ENCODE measurements around the gene AGPAT3.

Gene AGPAT3

DNA sequence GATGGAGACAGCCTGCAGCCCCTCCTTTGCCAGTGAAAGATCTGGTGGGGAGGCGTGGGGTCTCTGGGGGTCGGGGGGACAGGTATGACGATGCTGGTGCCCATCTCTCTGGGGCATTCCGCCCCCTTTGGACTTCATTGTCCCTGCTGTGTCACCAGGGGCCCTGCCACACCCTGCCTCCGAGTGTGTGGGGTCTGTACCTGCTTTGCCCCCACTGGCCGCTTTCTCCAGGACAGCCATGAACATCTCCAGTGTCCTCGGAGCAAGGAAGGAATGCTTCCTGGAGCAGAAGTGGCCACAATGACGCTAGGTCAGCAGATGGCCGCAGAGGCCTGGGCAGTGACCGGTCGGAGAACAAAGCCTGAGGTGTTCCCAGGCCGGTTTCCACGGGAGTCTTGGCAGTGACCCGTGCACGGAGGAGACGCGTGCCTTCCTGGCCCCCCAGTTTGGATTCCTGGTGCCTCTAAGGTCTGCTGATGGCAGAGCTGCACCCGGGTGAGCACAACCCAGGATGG is 128.5 kb downstream of the AGPAT3 start:
- no peak for DNase-seq (ENCODE audit: low read depth, low spot score)

DNA sequence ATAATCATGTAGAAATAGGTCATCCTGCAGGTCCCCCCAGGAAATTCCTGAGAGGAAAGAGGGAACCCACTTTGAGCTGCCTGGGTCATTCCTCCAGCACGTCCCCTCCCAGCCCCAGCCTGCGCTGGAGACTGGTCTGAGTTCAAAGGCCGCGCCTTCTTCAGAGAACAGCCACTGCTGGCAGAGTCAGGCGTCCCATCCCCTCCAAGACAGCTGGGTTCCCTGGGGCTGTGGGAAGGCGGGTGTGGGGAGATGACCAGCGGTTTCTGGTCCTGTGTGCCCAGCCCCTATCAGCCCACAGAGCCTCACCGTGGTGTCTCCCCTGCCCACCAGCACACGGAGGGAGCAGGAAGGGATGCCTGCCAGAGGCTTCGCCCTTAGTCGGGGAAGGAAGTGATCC is 129.1 kb downstream of the AGPAT3 start:
- DNase-seq (ENCODE audit: low read depth, low spot score): no peak

DNA sequence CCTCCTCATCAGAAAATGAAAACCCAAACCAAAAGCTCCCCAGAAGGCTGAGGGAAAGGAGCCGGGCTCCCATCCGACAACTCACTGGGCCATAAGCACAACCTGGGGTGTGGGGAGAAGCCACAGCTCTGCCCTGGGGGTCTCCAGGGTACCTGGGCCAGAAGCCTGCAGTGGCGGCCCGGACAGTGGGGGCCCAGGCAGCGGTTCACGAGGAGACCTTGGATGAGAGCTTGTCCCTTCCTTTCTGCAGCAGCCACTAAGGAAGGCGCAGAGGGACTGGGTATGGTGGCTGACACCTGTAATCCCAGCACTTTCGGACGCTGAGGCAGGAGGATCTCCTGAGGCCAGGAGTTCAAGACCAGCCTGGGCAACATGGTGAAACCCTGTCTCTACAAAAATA is 129.6 kb downstream of the AGPAT3 start:
- no peak for DNase-seq (ENCODE audit: low read depth, low spot score)

- DNase-seq (ENCODE audit: low read depth, low spot score): no peak
Observed at GRCh38 chr21:43995521-43996105, 130.6 kb downstream of the AGPAT3 start.

DNA sequence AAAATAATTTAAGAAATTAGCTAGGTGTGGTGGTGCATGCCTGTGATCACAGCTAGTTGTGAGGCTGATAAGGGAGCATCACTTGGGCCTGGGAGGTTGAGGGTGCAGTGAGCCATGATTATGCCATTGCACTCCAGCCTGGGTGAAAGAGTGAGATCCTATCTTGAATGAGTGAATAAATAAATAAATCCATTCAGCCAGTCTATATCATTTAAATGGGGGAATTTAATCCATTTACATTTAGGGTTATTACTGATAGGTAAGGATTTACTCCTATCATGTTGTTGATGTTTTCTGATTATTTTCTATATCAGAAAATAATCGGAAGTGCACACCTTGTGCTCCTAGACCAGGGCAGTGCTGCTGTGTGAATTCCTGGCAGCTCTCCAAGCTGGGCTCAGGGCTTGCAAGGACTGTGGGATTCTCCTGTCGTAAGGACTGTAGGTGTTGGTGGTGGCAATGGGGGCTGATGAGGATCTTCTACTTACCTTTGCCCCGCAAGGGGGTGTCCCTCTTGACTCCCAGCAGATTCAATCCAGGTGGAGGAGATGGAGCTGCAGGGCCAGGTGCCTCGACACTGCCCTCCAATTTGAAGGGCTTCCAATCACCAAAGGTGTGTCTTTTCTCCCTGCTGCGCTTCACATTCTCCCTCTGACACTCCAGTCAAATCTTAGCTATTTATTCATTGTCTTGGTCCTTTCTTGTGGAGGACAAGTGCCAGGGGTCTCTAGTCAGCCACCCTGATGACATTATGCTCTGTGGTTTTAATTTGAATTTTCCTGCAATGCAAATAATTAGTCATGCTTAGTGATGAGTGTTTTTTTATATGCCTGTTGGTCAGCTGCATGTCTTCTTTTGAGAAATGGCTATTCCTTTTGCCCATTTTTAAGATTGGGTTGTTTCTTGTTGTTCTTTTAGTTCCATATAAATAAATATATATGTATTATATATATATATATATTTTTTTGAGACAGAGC is 133.0 kb downstream of the AGPAT3 start:
- DNase-seq (ENCODE audit: low read depth, low spot score): no peak

GRCh38 chr21:44000360-44000759 is 135.3 kb downstream of the AGPAT3 start:
- no peak for DNase-seq (ENCODE audit: low read depth, low spot score)

DNA sequence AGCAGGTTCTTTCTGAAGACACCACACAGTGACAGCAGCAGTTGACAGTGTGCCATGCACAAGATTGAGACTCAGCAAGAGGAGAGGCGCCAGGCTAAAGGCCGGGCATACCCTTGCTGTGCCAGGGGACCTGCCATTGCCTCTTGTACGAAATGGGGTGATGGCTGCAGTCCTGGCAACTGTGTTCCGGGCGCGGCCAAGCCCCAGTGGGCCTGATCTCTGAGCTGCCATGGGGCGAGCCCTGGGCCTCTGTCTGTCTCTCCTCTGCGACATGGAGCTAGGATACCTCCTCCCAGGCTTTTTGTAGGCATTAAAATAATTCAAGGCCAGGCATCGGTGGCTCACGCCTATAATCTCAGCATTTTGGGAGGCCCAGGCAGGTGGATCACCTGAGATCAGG is 137.5 kb downstream of the AGPAT3 start:
- DNase-seq (ENCODE audit: low read depth, low spot score): no peak

DNA sequence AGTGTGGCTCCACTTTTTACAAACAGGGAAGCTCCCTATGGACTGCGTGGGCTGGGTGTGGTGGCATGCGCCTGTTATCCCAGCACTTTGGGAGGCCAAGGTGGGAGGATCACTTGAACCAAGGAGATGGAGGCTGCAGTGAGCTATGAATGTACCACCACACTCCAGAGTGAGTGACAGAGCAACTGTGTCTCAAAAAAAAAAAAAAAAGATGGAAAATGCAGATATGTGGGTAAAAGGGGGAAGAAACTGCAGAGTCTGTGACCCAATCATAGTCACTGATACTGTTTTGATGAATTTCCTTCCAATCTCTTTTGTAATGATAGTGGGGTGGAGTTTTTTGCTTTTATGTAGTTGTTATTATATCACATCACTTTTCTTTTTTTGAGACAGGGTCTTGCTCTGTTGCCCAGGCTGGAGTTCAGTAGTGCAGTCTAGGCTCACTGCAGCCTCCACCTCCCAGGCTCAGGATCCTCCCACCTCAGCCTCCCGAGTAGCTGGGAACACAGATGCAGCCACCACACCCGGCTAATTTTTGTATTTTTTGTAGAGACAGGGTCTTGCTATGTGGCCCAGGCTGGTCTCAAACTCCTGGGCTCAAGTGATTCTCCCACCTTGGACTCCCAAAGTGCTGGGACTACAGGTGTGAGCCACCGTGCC is 138.4 kb downstream of the AGPAT3 start:
- DNase-seq (ENCODE audit: low read depth, low spot score): no peak

DNA sequence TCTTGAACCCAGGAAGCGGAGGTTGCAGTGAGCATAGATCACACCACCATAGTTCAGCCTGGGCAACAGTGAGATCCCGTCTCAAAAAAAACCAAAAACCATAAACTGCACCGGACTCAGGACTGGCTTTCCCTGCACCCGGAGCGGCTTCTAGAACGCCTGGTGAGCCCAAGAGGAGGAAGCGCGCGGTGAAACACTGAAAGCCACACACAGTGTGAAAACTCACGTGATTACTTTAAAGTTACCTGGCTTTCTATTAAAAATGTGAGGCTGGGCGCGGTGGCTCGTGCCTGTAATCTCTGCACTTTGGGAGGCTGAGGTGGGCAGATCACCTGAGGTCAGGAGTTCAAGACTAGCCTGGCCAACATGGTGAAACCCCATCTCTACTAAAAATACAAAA is 140.0 kb downstream of the AGPAT3 start:
- no peak for DNase-seq (ENCODE audit: low read depth, low spot score)

DNA sequence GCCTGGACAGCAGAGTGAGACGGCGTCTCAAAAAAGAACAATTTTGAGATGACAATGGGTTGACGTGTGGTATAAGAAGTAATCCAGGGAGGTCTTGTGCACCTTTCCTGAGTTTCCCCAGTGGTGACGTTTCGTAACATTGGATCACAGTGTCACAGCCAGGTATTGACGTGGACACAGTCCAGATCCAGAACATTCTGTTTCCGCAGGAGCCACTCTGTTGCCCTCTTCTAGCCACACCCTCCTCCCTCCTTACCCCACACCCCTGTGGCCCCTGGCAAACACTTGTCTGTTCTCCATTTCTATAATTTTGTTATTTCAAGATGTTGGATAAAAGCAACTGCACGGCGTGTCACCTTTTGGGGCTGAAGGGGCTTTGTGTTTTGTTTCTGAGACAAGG is 140.6 kb downstream of the AGPAT3 start:
- no peak for DNase-seq (ENCODE audit: low read depth, low spot score)

GRCh38 chr21:44006017-44006619 is 141.1 kb downstream of the AGPAT3 start:
- no peak for DNase-seq (ENCODE audit: low read depth, low spot score)

GRCh38 chr21:44006656-44007055 is 141.6 kb downstream of the AGPAT3 start:
- DNase-seq (ENCODE audit: low read depth, low spot score): no peak

- DNase-seq (ENCODE audit: low read depth, low spot score): no peak
Observed at GRCh38 chr21:44010429-44010828, 145.4 kb downstream of the AGPAT3 start.

DNA sequence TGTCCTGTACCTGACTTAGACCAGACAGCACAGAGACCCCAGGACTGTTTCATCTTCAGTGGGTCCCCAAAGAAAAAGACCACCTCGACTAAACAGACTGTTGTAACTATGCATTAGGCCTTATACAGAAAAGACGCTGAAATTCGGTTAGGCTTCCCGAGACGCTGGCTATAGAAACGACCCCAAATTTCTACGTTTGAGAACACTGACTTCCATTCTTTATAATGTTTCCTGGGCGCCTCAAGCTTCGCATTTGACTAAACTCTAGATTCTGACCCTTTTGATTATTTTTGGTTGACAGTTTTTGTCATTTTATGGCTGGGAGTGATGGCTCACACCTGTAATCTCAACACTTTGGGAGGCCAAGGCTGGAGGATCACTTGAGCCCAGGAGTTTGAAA is 146.1 kb downstream of the AGPAT3 start:
- DNase-seq (ENCODE audit: low read depth, low spot score): no peak

DNA sequence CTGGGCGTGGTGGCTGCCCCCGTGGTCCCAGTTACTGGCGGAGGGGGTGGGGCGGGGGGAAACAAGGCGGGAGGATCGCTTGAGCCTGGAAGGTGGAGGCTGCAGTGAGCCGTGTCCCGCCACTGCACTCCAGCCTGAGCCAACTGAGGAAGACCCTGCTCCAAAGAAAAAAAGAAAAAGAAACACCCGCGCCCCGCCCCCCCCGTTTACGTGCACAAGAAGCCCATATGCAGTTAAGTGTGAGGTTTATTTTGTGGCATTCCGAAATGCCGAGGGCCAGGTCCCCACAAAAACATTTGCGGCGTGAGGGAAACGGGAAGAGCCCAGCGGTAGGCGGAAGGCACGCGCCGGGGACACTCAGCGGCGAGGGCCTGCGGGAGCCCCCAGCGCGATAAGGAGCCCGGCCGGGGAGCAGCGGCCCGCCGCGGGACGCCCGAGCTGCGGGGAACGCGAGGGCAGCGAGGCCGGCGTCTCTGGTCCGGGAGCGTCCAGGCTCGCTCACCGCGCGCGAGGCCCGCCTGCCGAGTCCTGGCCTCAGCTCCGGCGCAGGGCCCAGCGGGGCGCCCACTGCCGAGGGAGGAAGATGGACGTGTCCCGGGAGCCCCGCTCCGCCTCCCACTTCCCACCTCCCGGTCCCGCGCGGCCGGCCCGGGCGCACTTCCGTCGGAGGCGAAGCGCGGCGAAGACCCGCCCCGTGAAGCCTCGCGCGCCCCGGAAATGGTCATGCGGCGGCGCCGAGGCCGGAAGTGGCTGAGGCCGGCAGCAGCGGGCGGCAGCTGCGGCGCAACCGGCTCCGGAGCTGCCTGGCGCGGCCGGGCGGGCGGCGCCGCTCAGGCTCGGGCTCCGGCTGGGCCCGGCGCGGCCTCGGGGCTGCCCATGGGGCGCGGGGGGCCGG is 146.8 kb downstream of the AGPAT3 start, which contains the start of gene TRAPPC10:
Gene TRAPPC10, plus strand, starts transcription at position 731 of the 895 bp plus-strand sequence. CDS start 185 bp downstream, outside the sequence.
- peak; percentile 55 for DNase-seq (ENCODE audit: low read depth, low spot score)

- peak; percentile 65 for DNase-seq (ENCODE audit: low read depth, low spot score)
Observed at GRCh38 chr21:44012474-44013379, 147.7 kb downstream of the AGPAT3 start.

DNA sequence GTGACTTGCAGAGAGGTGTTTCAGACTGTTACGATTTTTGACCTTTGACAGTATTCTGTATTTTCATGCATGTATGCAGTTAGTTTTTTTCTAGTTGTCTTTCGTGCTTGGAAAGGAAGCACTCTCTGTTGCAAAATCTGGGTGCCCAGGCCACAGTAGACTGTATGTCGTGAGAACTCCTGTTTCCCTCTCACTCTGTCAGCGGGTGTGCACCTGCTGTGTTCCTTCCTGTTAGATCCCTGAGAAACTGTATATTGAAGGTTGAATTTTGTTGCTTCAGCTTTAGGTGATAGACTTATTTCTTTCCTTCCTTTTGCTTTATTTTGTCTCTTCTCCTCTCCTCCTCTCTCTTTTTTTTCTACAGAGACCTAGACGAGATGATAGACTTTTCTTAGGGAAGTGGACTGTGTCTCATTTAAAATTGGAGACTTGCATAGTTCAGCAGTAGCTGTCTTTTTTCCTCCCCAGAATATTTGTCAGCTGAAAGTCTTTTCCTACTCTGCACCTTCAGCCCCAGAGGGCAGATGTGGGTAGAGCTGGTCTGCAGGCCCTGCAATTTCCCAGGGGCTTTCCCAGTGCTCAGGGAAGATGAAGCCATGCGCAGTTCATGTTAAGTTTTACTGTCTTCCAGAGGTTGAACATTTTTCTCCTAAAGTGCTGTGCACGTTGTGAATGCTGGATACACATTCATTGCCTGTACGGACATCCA is 148.5 kb downstream of the AGPAT3 start:
- DNase-seq (ENCODE audit: low read depth, low spot score): peak; percentile 14

GRCh38 chr21:44017601-44018000 is 152.6 kb downstream of the AGPAT3 start:
- no peak for DNase-seq (ENCODE audit: low read depth, low spot score)

DNA sequence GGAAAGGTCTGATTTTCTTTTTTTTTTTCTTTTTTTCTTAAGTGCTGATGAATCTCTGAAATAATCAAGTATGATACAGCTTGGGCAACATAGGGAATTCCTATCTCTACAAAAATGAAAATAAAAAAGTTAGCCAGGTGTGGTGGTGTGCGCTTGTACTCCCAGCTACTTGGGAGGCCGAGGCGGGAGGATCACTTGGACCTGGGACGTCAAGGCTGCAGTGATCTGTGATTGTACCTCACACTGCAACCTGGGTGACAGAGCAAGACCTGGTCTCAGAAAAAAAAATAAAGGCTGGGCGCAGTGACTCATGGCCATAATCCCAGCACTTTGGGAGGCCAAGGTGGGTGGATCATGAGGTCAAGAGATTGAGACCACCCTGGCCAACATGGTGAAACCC is 153.1 kb downstream of the AGPAT3 start:
- no peak for DNase-seq (ENCODE audit: low read depth, low spot score)

Measured in activated CD4-positive, CD25-positive, alpha-beta regulatory T cell treated with anti-CD3 and anti-CD28 coated beads, Interleukin-2, amount 50 U/mL, for 16 hours (primary cell).